Measurements from ENCODE around the gene CCSER2.
A peak's percentile ranks its signal among the peaks of the same experiment; 100 is the strongest.
"Not testable (repeated sequence)": the region's sequence is repeated elsewhere in the genome, so short reads cannot be mapped to it uniquely, and the experiment has no call there.

CCSER2 gene

GRCh38 chr10:84525807-84526182 lies 197.4 kb downstream of the CCSER2 start:
- not testable (repeated sequence) for DNase-seq

- not testable (repeated sequence) for DNase-seq
These were observed 199.0 kb downstream of the CCSER2 start for GRCh38 chr10:84527386-84527785.

- not testable (repeated sequence) for DNase-seq
These were observed 200.1 kb downstream of the CCSER2 start for GRCh38 chr10:84528526-84528925.

- no peak for DNase-seq
These were observed 202.4 kb downstream of the CCSER2 start for GRCh38 chr10:84530724-84531325.

- DNase-seq: no peak
These were observed 203.0 kb downstream of the CCSER2 start for GRCh38 chr10:84531396-84531795.

- DNase-seq: no peak
These were observed 205.8 kb downstream of the CCSER2 start for GRCh38 chr10:84534168-84534567.

- DNase-seq: no peak
These were observed 209.1 kb downstream of the CCSER2 start for GRCh38 chr10:84537447-84537931.

- DNase-seq: no peak
These were observed 209.6 kb downstream of the CCSER2 start for GRCh38 chr10:84538036-84538435.

GRCh38 chr10:84539216-84539615 lies 210.8 kb downstream of the CCSER2 start:
- DNase-seq: no peak

GRCh38 chr10:84540022-84540616 lies 211.7 kb downstream of the CCSER2 start:
- DNase-seq: no peak

- DNase-seq: peak; percentile 71
These were observed 212.4 kb downstream of the CCSER2 start for GRCh38 chr10:84540617-84541288.

GRCh38 chr10:84541289-84541637 lies 212.9 kb downstream of the CCSER2 start:
- no peak for DNase-seq

GRCh38 chr10:84542522-84543490 lies 214.4 kb downstream of the CCSER2 start:
- DNase-seq: no peak

GRCh38 chr10:84543948-84544347 lies 215.6 kb downstream of the CCSER2 start:
- no peak for DNase-seq

GRCh38 chr10:84545651-84546050 lies 217.3 kb downstream of the CCSER2 start:
- DNase-seq: no peak

- no peak for DNase-seq
These were observed 218.2 kb downstream of the CCSER2 start for GRCh38 chr10:84546609-84547008.

- DNase-seq: no peak
These were observed 219.2 kb downstream of the CCSER2 start for GRCh38 chr10:84547616-84548015.

- DNase-seq: no peak
These were observed 220.5 kb downstream of the CCSER2 start for GRCh38 chr10:84548869-84549268.

GRCh38 chr10:84549368-84550165 lies 221.2 kb downstream of the CCSER2 start:
- DNase-seq: no peak

- DNase-seq: no peak
These were observed 222.5 kb downstream of the CCSER2 start for GRCh38 chr10:84550756-84551436.

- DNase-seq: no peak
These were observed 223.2 kb downstream of the CCSER2 start for GRCh38 chr10:84551437-84552120.
